ENCODE measurements around the gene SLC19A2. TPM values are rescaled to one million over a fixed set of nuclear protein-coding genes. Genes with fewer than 3 reads are reported as not detected.
A peak's percentile ranks its signal among the peaks of the same experiment; 100 is the strongest.

Gene SLC19A2
- total RNA-seq, 4 donors from 2014 or later = 12.6 to 52.4 (median 16.7) TPM

GRCh38 chr1:169514566-169515270 lies 29.0 kb upstream of the SLC19A2 start:
- Histone ChIP-seq H3K27ac (no peak overlapping the region), H3K27me3 (no peaks in the 10 kb centered on the region), H3K4me3 (no peak overlapping the region), H3K4me1 (no peaks in the 10 kb centered on the region), H3K9me3 (no peaks in the 10 kb centered on the region), H3K36me3 (no peaks in the 10 kb centered on the region)
- intact Hi-C loops (cut with DNase I; ENCODE audit: low total_unique reads) = no loop called here
- no peak for TF ChIP-seq CTCF (IDR thresholded peaks at IDR 0.05)
- no peak for TF ChIP-seq POLR2A (IDR thresholded peaks at IDR 0.05)
- no peak for DNase-seq

GRCh38 chr1:169513208-169513607 lies 27.5 kb upstream of the SLC19A2 start:
- Histone ChIP-seq H3K9me3 (no peaks in the 10 kb centered on the region), H3K27me3 (no peaks in the 10 kb centered on the region), H3K27ac (no peak overlapping the region), H3K36me3 (no peaks in the 10 kb centered on the region), H3K4me3 (no peak overlapping the region), H3K4me1 (no peaks in the 10 kb centered on the region)
- intact Hi-C loops (cut with DNase I; ENCODE audit: low total_unique reads) = no loop called here
- no peak for TF ChIP-seq POLR2A (IDR thresholded peaks at IDR 0.05)
- TF ChIP-seq CTCF (IDR thresholded peaks at IDR 0.05) = no peak
- DNase-seq = no peak

- Histone ChIP-seq H3K27me3 (no peaks in the 10 kb centered on the region), H3K4me1 (no peaks in the 10 kb centered on the region), H3K36me3 (no peaks in the 10 kb centered on the region), H3K4me3 (no peak overlapping the region), H3K9me3 (no peaks in the 10 kb centered on the region), H3K27ac (peak overlapping the region; percentile 76 to 79)
- peak; percentile 48 to 72 for DNase-seq
- intact Hi-C loops (cut with DNase I; ENCODE audit: low total_unique reads) = no loop called here
- TF ChIP-seq POLR2A (IDR thresholded peaks at IDR 0.05) (no peak), CTCF (IDR thresholded peaks at IDR 0.05) (no peak)
Measured at GRCh38 chr1:169511316-169512005, 25.7 kb upstream of the SLC19A2 start.

- intact Hi-C loops (cut with DNase I; ENCODE audit: low total_unique reads) = no loop called here
- TF ChIP-seq POLR2A (IDR thresholded peaks at IDR 0.05) (no peak), CTCF (IDR thresholded peaks at IDR 0.05) (no peak)
- Histone ChIP-seq H3K27ac (peak overlapping the region; percentile 76 to 79), H3K9me3 (no peaks in the 10 kb centered on the region), H3K4me3 (no peak overlapping the region), H3K36me3 (no peaks in the 10 kb centered on the region), H3K27me3 (no peaks in the 10 kb centered on the region), H3K4me1 (no peaks in the 10 kb centered on the region)
- no peak for DNase-seq
Measured at GRCh38 chr1:169510060-169510459, 24.3 kb upstream of the SLC19A2 start.

- Histone ChIP-seq H3K4me1 (no peaks in the 10 kb centered on the region), H3K4me3 (no peak overlapping the region), H3K27ac (no peak overlapping the region), H3K9me3 (no peaks in the 10 kb centered on the region), H3K27me3 (no peaks in the 10 kb centered on the region), H3K36me3 (no peaks in the 10 kb centered on the region)
- no peak for DNase-seq
- intact Hi-C loops (cut with DNase I; ENCODE audit: low total_unique reads) = no loop called here
- TF ChIP-seq CTCF (IDR thresholded peaks at IDR 0.05) = no peak
- TF ChIP-seq POLR2A (IDR thresholded peaks at IDR 0.05) = no peak
Measured at GRCh38 chr1:169509354-169509753, 23.6 kb upstream of the SLC19A2 start.
